IMR-90 (cell line): Measurements from ENCODE around the gene FBRS. TPM values are rescaled to one million over a fixed set of nuclear protein-coding genes. Genes with fewer than 3 reads are reported as not detected.

Experiments used
- ATAC-seq: fragments of 200-7000 bp; cut with Tn5 transposase; 2 replicates; pipeline ENCODE4 v1.9.1; 2020; ENCODE audit warnings: low read depth, mild to moderate bottlenecking, moderate library complexity
- BruUV-seq: library from RNA; stranded (reverse); fragments of 400-500 nt; replicated peaks from 2 replicates; lab custom pipeline; 2021; lab: Mats Ljungman, UMichigan
- CTCF ChIA-PET: fragments of 300-600 bp; formaldehyde crosslinking; extraction: SDS; loops from one replicate; lab custom pipeline; 2021; ENCODE audit warnings: antibody characterized with exemption; lab: Yijun Ruan, JAX
- POLR2A ChIA-PET: fragments of 300-600 bp; sonication (Branson Sonifier 250); formaldehyde crosslinking; loops from one replicate; lab custom pipeline; 2022; ENCODE audit warnings: antibody characterized with exemption; ENCODE audit not compliant: unreplicated experiment; lab: Charles Lee
- DNase-seq: peaks from one replicate; pipeline ENCODE4 v3.0.0; 2013
- H2AFZ ChIP-seq: replicated peaks from 2 replicates; pipeline ENCODE3; 2013; ENCODE audit warnings: low read length, mild to moderate bottlenecking; ENCODE audit not compliant: poor library complexity
- H2AK5ac ChIP-seq: 2 replicates; pipeline ENCODE4 v1.6.1; 2013; ENCODE audit warnings: low read depth, low read length, inconsistent platforms
- H2AK9ac ChIP-seq: replicated peaks from 2 replicates; pipeline ENCODE3; 2013; ENCODE audit warnings: mild to moderate bottlenecking, low read depth, low read length, moderate library complexity; ENCODE audit not compliant: poor library complexity
- H2BK120ac ChIP-seq: 2 replicates; pipeline ENCODE4 v1.6.1; 2013; ENCODE audit warnings: low read depth, low read length, inconsistent platforms
- H2BK15ac ChIP-seq: 3 replicates; pipeline ENCODE4 v1.6.1; 2013; ENCODE audit warnings: low read depth, low read length, inconsistent platforms
- H2BK20ac ChIP-seq: 2 replicates; pipeline ENCODE4 v1.6.1; 2013; ENCODE audit warnings: low read depth, mild to moderate bottlenecking, inconsistent platforms, low read length, moderate library complexity
- H2BK5ac ChIP-seq: 2 replicates; pipeline ENCODE4 v1.6.1; 2013; ENCODE audit warnings: mild to moderate bottlenecking, low read depth, low read length, inconsistent platforms; ENCODE audit not compliant: poor library complexity, severe bottlenecking
- H3K14ac ChIP-seq: replicated peaks from 2 replicates; pipeline ENCODE4 v1.6.1; 2013; ENCODE audit warnings: low read depth, low read length, inconsistent platforms
- H3K18ac ChIP-seq: 2 replicates; pipeline ENCODE4 v1.6.1; 2013; ENCODE audit warnings: low read depth, low read length, control low read depth
- H3K23ac ChIP-seq: 2 replicates; pipeline ENCODE4 v1.6.1; 2013; ENCODE audit warnings: low read depth, low read length, inconsistent platforms
- H3K27ac ChIP-seq: 2 replicates; pipeline ENCODE4 v1.5.1; 2013; ENCODE audit warnings: mild to moderate bottlenecking, control low read depth, low read length; ENCODE audit not compliant: insufficient read depth
- H3K27me3 ChIP-seq: 2 replicates; pipeline ENCODE4 v1.6.1; 2013; ENCODE audit warnings: low read length; ENCODE audit not compliant: control insufficient read depth, insufficient read depth
- H3K36me3 ChIP-seq: 2 replicates; pipeline ENCODE4 v1.6.1; 2013; ENCODE audit warnings: low read length, mixed read lengths; ENCODE audit not compliant: control insufficient read depth, insufficient read depth
- H3K4ac ChIP-seq: 2 replicates; pipeline ENCODE4 v1.6.1; 2013; ENCODE audit warnings: low read depth, low read length, inconsistent platforms
- H3K4me1 ChIP-seq: 2 replicates; pipeline ENCODE4 v1.6.1; 2013; ENCODE audit warnings: low read length, mixed read lengths; ENCODE audit not compliant: control insufficient read depth, insufficient read depth
- H3K4me2 ChIP-seq: 2 replicates; pipeline ENCODE4 v1.6.1; 2013; ENCODE audit warnings: low read depth, mild to moderate bottlenecking, control low read depth, low read length, moderate library complexity
- H3K4me3 ChIP-seq: 2 replicates; pipeline ENCODE4 v1.5.1; 2013; ENCODE audit warnings: low read depth, mild to moderate bottlenecking, control low read depth, low read length, moderate library complexity; ENCODE audit not compliant: insufficient read depth
- H3K56ac ChIP-seq: 2 replicates; pipeline ENCODE4 v1.6.1; 2013; ENCODE audit warnings: low read length, inconsistent platforms; ENCODE audit not compliant: insufficient read depth; ENCODE audit errors: extremely low read depth
- H3K79me1 ChIP-seq, 2 experiments: 2 replicates each; pipeline ENCODE4 v1.6.1; 2013; ENCODE audit warnings: low read length in 2 of 2, inconsistent platforms in 1 of 2, low read depth in 1 of 2
- H3K9ac ChIP-seq: 2 replicates; pipeline ENCODE4 v1.6.1; 2013; ENCODE audit warnings: low read depth, low read length, control low read depth
- H3K9me1 ChIP-seq: 2 replicates; pipeline ENCODE4 v1.6.1; 2013; ENCODE audit warnings: low read length, inconsistent platforms; ENCODE audit not compliant: insufficient read depth
- H3K9me3 ChIP-seq: 2 replicates; pipeline ENCODE4 v1.6.1; 2013; ENCODE audit warnings: low read length; ENCODE audit not compliant: control insufficient read depth, insufficient read depth
- H4K20me1 ChIP-seq: 2 replicates; pipeline ENCODE4 v1.6.1; 2013; ENCODE audit warnings: low read length, inconsistent platforms; ENCODE audit not compliant: insufficient read depth
- H4K5ac ChIP-seq: 2 replicates; pipeline ENCODE4 v1.6.1; 2013; ENCODE audit warnings: mild to moderate bottlenecking, low read depth, low read length, control low read depth
- H4K8ac ChIP-seq, 2 experiments: 2 replicates each; pipeline ENCODE4 v1.6.1; 2013; ENCODE audit warnings: low read depth in 2 of 2, low read length in 2 of 2, control low read depth in 1 of 2, inconsistent platforms in 1 of 2
- H4K91ac ChIP-seq: 2 replicates; pipeline ENCODE4 v1.6.1; 2013; ENCODE audit warnings: low read depth, low read length, inconsistent platforms; ENCODE audit not compliant: insufficient read depth
- CEBPB ChIP-seq: IDR thresholded peaks from 2 replicates; pipeline ENCODE4 v1.6.1; 2012; ENCODE audit warnings: low read depth, low read length, improper control_type of control experiment
- CHD1 ChIP-seq: IDR thresholded peaks from 2 replicates; pipeline ENCODE4 v1.6.1; 2012; ENCODE audit warnings: low read depth, low read length, improper control_type of control experiment
- CTCF ChIP-seq: conservative IDR thresholded peaks from 2 replicates; pipeline ENCODE4 v1.5.1; 2012; ENCODE audit warnings: mild to moderate bottlenecking, low read depth, low read length, improper control_type of control experiment
- ELK1 ChIP-seq: fragments of 150-350 bp; IDR thresholded peaks from 2 replicates; pipeline ENCODE4 v1.6.1; 2016; ENCODE audit warnings: low read depth, mild to moderate bottlenecking, low read length, moderate library complexity, borderline replicate concordance
- MAFK ChIP-seq: IDR thresholded peaks from 2 replicates; pipeline ENCODE4 v1.6.1; 2012; ENCODE audit warnings: low read depth, low read length, improper control_type of control experiment
- NFE2L2 ChIP-seq: fragments of 150-350 bp; IDR thresholded peaks from 2 replicates; pipeline ENCODE4 v1.6.1; 2016; ENCODE audit warnings: low read depth, mild to moderate bottlenecking, low read length
- RFX5 ChIP-seq: IDR thresholded peaks from 2 replicates; pipeline ENCODE4 v1.8.0; 2012; ENCODE audit warnings: low read depth, mild to moderate bottlenecking, low read length, moderate library complexity
- SMC3 ChIP-seq: fragments of 150-350 bp; IDR thresholded peaks from 2 replicates; pipeline ENCODE4 v1.6.1; 2016; ENCODE audit warnings: low read depth, mild to moderate bottlenecking, antibody characterized with exemption, low read length, moderate library complexity
- USF2 ChIP-seq: fragments of 150-350 bp; IDR thresholded peaks from 2 replicates; pipeline ENCODE4 v1.6.1; 2017; ENCODE audit warnings: mild to moderate bottlenecking, antibody characterized with exemption, low read length, low read depth
- WGBS, 2 experiments: methylation state at CpG; one replicate each; pipeline versions ENCODE4 v1.1.5 to v1.1.7; 2013; ENCODE audit warnings: missing lambda C conversion rate in 2 of 2; ENCODE audit not compliant: insufficient read length in 1 of 2; ENCODE audit errors: extremely low coverage in 2 of 2; 5-methylcytosine and 5-hydroxymethylcytosine counted together
- dilution Hi-C: fragments of 300-500 bp; cut with HindIII; formaldehyde crosslinking; loops from one replicate; pipeline ENCODE4 v1.14.3; 2018; ENCODE audit warnings: low sequenced_read_pairs; ENCODE audit not compliant: unreplicated experiment
- in situ Hi-C: fragments of 300-500 bp; cut with MboI; formaldehyde crosslinking; loops from 3 replicates; pipeline ENCODE4 v1.14.3; 2019; ENCODE audit warnings: low sequenced_read_pairs, inconsistent platforms, mixed read lengths
- intact Hi-C: fragments of 100-400 bp; cut with micrococcal nuclease; formaldehyde crosslinking; loops from 2 replicates; pipeline ENCODE4 v1.10.0; 2022
- polyA plus RNA-seq, 3 experiments: library from polyadenylated mRNA; depleted of rRNA; stranded (reverse); fragments of >200 nt; gene quantifications; 2 replicates each; pipeline ENCODE4 v1.2.3, GENCODE V29; 2012; ENCODE audit warnings: low replicate concordance in 1 of 3
- total RNA-seq: library from RNA; depleted of rRNA; stranded (reverse); fragments of >200 nt; gene quantifications from 2 replicates; pipeline ENCODE4 v1.2.3, GENCODE V29; 2012

The FBRS gene
- total and polyA plus RNA-seq, 2 of the 4 experiments (the other 2 are of a cell fraction), result 2.0 to 22.4 TPM

- Histone ChIP-seq H3K9me3 (peaks cover 8% of the 10 kb centered on the region; the same call in 1 of the 2 replicates), H4K5ac (no peak overlapping the region), H3K27ac (no peak overlapping the region), H4K91ac (no peak overlapping the region), H3K27me3 (peaks cover 15% of the 10 kb centered on the region), H3K4me2 (no peak overlapping the region), H3K14ac (no peak overlapping the region), H4K8ac (no peak overlapping the region), H2AFZ (no peak overlapping the region), H3K79me1 (no peaks in the 10 kb centered on the region), H2AK5ac (no peak overlapping the region), H3K4me1 (no peaks in the 10 kb centered on the region), H3K9ac (no peak overlapping the region), H3K56ac (no peak overlapping the region), H3K18ac (no peak overlapping the region), H3K36me3 (no peaks in the 10 kb centered on the region), H3K4me3 (no peak overlapping the region), H2BK120ac (no peak overlapping the region), H3K4ac (no peak overlapping the region), H3K23ac (no peak overlapping the region), H2BK5ac (no peak overlapping the region), H3K9me1 (no peaks in the 10 kb centered on the region), H2BK20ac (no peak overlapping the region), H4K20me1 (no peaks in the 10 kb centered on the region), H2BK15ac (no peak overlapping the region), H2AK9ac (no peak overlapping the region)
- ChIA-PET CTCF (interaction anchor here (0.5 kb wide), 1 partner anchor 115 kb away, joined by 3 read pairs; no protein-coding TSS in a partner anchor), POLR2A (no interaction called here)
- BruUV-seq, result no TSS peak
- in situ Hi-C loops (no loop called here), dilution Hi-C loops (no loop called here), intact Hi-C loops (no loop called here)
- ATAC-seq (no peak), DNase-seq (no peak)
- no peak for TF ChIP-seq MAFK
- no peak for TF ChIP-seq CHD1
- no peak for TF ChIP-seq SMC3
- no peak for TF ChIP-seq NFE2L2
- no peak for TF ChIP-seq CTCF
- no peak for TF ChIP-seq USF2
- no peak for TF ChIP-seq CEBPB
- TF ChIP-seq ELK1, result no peak
- TF ChIP-seq RFX5, result no peak
- WGBS, 2 experiments, result no CpG with 5 or more reads among the region's 5 CpGs
Measured at GRCh38 chr16:30619638-30620037, 38.6 kb upstream of the FBRS start.
